HCT116 (cell line): ENCODE measurements around the gene ZNF330. TPM values are rescaled to one million over a fixed set of nuclear protein-coding genes. Genes with fewer than 3 reads are reported as not detected.

Experiments
- ATAC-seq: fragments of 200-7000 bp; cut with Tn5 transposase; 2 replicates; pipeline ENCODE4 v1.9.1; 2020; ENCODE audit warnings: mild to moderate bottlenecking, moderate library complexity
- BruUV-seq: library from RNA; stranded (reverse); fragments of 400-500 nt; replicated peaks from 2 replicates; lab custom pipeline; 2021; lab: Mats Ljungman, UMichigan
- CTCF ChIA-PET: fragments of 300-600 bp; sonication (Branson Sonifier 250); formaldehyde crosslinking; loops from one replicate; lab custom pipeline; 2021; ENCODE audit warnings: antibody characterized with exemption; lab: Charles Lee
- POLR2A ChIA-PET: fragments of 300-600, 350-600 bp; sonication (Branson Sonifier 250); formaldehyde crosslinking; loops from one replicate; lab custom pipeline; 2021; ENCODE audit warnings: antibody characterized with exemption; lab: Charles Lee
- RAD21 ChIA-PET, 2 experiments: fragments of 300-600 bp; sonication (Branson Sonifier 250); formaldehyde crosslinking; loops; one replicate each; lab custom pipeline; 2023; ENCODE audit warnings: low total read pairs in 2 of 2; ENCODE audit not compliant: uncharacterized antibody in 2 of 2, unreplicated experiment in 2 of 2, low non-redundant PET in 1 of 2; lab: Charles Lee
- DNase-seq: peaks from one replicate; pipeline ENCODE4 v3.0.0-alpha.2; 2010; ENCODE audit warnings: low read depth, low spot score
- H2AFZ ChIP-seq: fragments of 200-600 bp; shearing (Covaris generic), sonication (generic); 2 replicates; pipeline ENCODE4 v1.6.1; 2017; ENCODE audit warnings: low read depth, mixed run types, mixed read lengths, antibody characterized with exemption, low read length; ENCODE audit not compliant: poor library complexity, severe bottlenecking
- H3K27ac ChIP-seq: 2 replicates; pipeline ENCODE4 v1.5.1; 2012; ENCODE audit warnings: low read depth, low read length
- H3K27me3 ChIP-seq: fragments of 200-600 bp; sonication (generic); 2 replicates; pipeline ENCODE4 v1.6.1; 2016; ENCODE audit warnings: mixed run types, low read length, mixed read lengths; ENCODE audit not compliant: insufficient read depth
- H3K36me3 ChIP-seq, 2 experiments: fragments of 200-500 bp in 1 of 2; fragments of 200-600 bp in 1 of 2; sonication (Bioruptor generic) in 1 of 2; sonication (generic) in 1 of 2; 2 replicates each; pipeline versions ENCODE4 v1.5.1 to v1.6.1; 2014 to 2016; ENCODE audit warnings: low read length in 2 of 2, inconsistent platforms in 1 of 2, mixed read lengths in 1 of 2, mixed run types in 1 of 2; ENCODE audit not compliant: insufficient read depth in 2 of 2, control insufficient read depth in 1 of 2
- H3K4me1 ChIP-seq, 2 experiments: fragments of 200-600 bp in 1 of 2; sonication (generic) in 1 of 2; 2 replicates each; pipeline versions ENCODE4 v1.5.1 to v1.6.1; 2012 to 2017; ENCODE audit warnings: low read length in 2 of 2, inconsistent platforms in 1 of 2, mild to moderate bottlenecking in 1 of 2, mixed read lengths in 1 of 2, mixed run types in 1 of 2, moderate library complexity in 1 of 2; ENCODE audit not compliant: insufficient read depth in 2 of 2, control insufficient read depth in 1 of 2
- H3K4me2 ChIP-seq: fragments of 200-600 bp; sonication (generic); 2 replicates; pipeline ENCODE4 v1.6.1; 2017; ENCODE audit warnings: mixed run types, low read length, mixed read lengths
- H3K4me3 ChIP-seq, 2 experiments: fragments of 200-600 bp in 1 of 2; sonication (generic) in 1 of 2; replicated peaks in 1 of 2; 2 replicates each; pipeline ENCODE4 v1.5.1; 2011 to 2016; ENCODE audit warnings: low read length in 2 of 2, control low read depth in 1 of 2, low read depth in 1 of 2, mild to moderate bottlenecking in 1 of 2, mixed read lengths in 1 of 2, mixed run types in 1 of 2
- H3K79me2 ChIP-seq: fragments of 200-600 bp; sonication (generic); 2 replicates; pipeline ENCODE4 v1.6.1; 2017; ENCODE audit warnings: mild to moderate bottlenecking, mixed run types, low read length, moderate library complexity, mixed read lengths; ENCODE audit not compliant: insufficient read depth
- H3K9ac ChIP-seq: fragments of 200-600 bp; sonication (generic); 2 replicates; pipeline ENCODE4 v1.6.1; 2016; ENCODE audit warnings: low read length, mixed read lengths
- H3K9me2 ChIP-seq: fragments of 200-600 bp; sonication (generic), shearing (Covaris generic); 2 replicates; pipeline ENCODE4 v1.6.1; 2017; ENCODE audit warnings: mixed run types, mild to moderate bottlenecking, moderate library complexity; ENCODE audit not compliant: insufficient read depth
- H3K9me3 ChIP-seq, 2 experiments: fragments of 200-500 bp in 1 of 2; fragments of 200-600 bp in 1 of 2; sonication (Bioruptor generic) in 1 of 2; sonication (generic) in 1 of 2; 2 replicates each; pipeline ENCODE4 v1.6.1; 2014 to 2017; ENCODE audit warnings: low read length in 2 of 2, mixed read lengths in 2 of 2, inconsistent platforms in 1 of 2, low read depth in 1 of 2, mild to moderate bottlenecking in 1 of 2, mixed run types in 1 of 2, moderate library complexity in 1 of 2; ENCODE audit not compliant: control insufficient read depth in 1 of 2, insufficient read depth in 1 of 2
- H4K20me1 ChIP-seq: fragments of 200-600 bp; sonication (generic), shearing (Covaris generic); 2 replicates; pipeline ENCODE4 v1.6.1; 2017; ENCODE audit warnings: mixed run types, mild to moderate bottlenecking, moderate library complexity; ENCODE audit not compliant: insufficient read depth
- CBX3 ChIP-seq: IDR thresholded peaks from 2 replicates; pipeline ENCODE4 v1.6.1; 2012; ENCODE audit warnings: low read depth
- CEBPB ChIP-seq: IDR thresholded peaks from 2 replicates; pipeline ENCODE4 v1.6.1; 2012; ENCODE audit warnings: low read depth
- EZH2 ChIP-seq: fragments of 200-600 bp; sonication (generic); IDR thresholded peaks from 2 replicates; pipeline ENCODE4 v1.6.1; 2017; ENCODE audit warnings: antibody characterized with exemption, mixed run types
- FOSL1 ChIP-seq: IDR thresholded peaks from 2 replicates; pipeline ENCODE4 v1.6.1; 2012; ENCODE audit warnings: low read depth
- JUND ChIP-seq: IDR thresholded peaks from 2 replicates; pipeline ENCODE4 v1.6.1; 2012
- POLR2AphosphoS5 ChIP-seq: IDR thresholded peaks from 2 replicates; pipeline ENCODE4 v1.6.1; 2011; ENCODE audit warnings: mild to moderate bottlenecking, low read depth, low read length, moderate library complexity
- SIN3A ChIP-seq: IDR thresholded peaks from 2 replicates; pipeline ENCODE4 v1.6.1; 2012; ENCODE audit warnings: low read depth
- SP1 ChIP-seq: IDR thresholded peaks from 2 replicates; pipeline ENCODE4 v1.6.1; 2012; ENCODE audit warnings: low read depth
- SRF ChIP-seq: IDR thresholded peaks from 2 replicates; pipeline ENCODE4 v1.6.1; 2012; ENCODE audit warnings: low read depth
- TCF7L2 ChIP-seq: IDR thresholded peaks from 2 replicates; pipeline ENCODE4 v1.7.0; 2011; ENCODE audit warnings: borderline replicate concordance, inconsistent platforms; ENCODE audit not compliant: insufficient read depth, insufficient read length; ENCODE audit errors: extremely low read depth
- YY1 ChIP-seq: IDR thresholded peaks from 2 replicates; pipeline ENCODE4 v1.6.1; 2011; ENCODE audit warnings: low read length, low read depth, moderate library complexity, mild to moderate bottlenecking; ENCODE audit not compliant: insufficient replicate concordance; ENCODE audit errors: extremely low read depth
- ZFX ChIP-seq: fragments of 450-650 bp; IDR thresholded peaks from 2 replicates; pipeline ENCODE4 v1.6.1; 2017
- ZNF274 ChIP-seq: fragments of 200-500 bp; sonication (Bioruptor generic); IDR thresholded peaks from 2 replicates; pipeline ENCODE4 v1.6.1; 2014; ENCODE audit warnings: mild to moderate bottlenecking, low read depth, low read length, inconsistent platforms
- intact Hi-C: fragments of 100-400 bp; cut with micrococcal nuclease; formaldehyde crosslinking; loops from 2 replicates; pipeline ENCODE4 v1.10.0; 2022
- total RNA-seq: library from RNA; stranded (reverse); gene quantifications from one replicate; pipeline ENCODE4 v1.2.1, GENCODE V29; 2021; ENCODE audit not compliant: unreplicated experiment
- TF ChIP-seq, protein P1 (sequence below): IDR thresholded peaks from 2 replicates; pipeline ENCODE4 v1.6.1; 2012
- TF ChIP-seq, protein P2 (sequence below): IDR thresholded peaks from 2 replicates; pipeline ENCODE4 v1.6.1; 2011; ENCODE audit warnings: mild to moderate bottlenecking, low read length, moderate library complexity; ENCODE audit not compliant: insufficient replicate concordance; ENCODE audit errors: extremely low read depth
- TF ChIP-seq, protein P3 (sequence below): IDR thresholded peaks from 2 replicates; pipeline ENCODE4 v1.6.1; 2012; ENCODE audit warnings: low read depth

Gene ZNF330
- total RNA-seq, 1 experiment from 2014 or later, result 49.1 TPM

DNA sequence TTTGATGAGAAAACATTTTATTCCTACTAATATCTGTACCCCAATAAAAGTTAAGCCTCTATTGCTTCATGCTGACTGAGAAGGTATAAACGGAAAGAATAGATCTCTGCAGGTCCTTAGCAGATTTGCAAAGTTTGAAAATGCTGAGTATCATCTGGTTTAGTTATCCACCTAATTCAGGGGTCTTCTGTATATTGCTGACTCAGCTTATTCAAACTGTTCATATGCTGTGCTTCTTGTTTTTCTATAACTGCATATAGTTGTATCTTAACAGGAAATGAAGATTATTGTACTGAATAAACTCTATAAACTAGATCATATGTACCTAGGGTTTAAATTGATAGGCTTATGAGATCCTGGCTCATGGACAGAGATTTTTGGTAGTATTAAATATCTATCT is 23.7 kb downstream of the ZNF330 start:
- intact Hi-C loops, result no loop called here
- ATAC-seq (no peak), DNase-seq (no peak)
- Histone ChIP-seq H3K79me2 (no peaks in the 10 kb centered on the region), H3K27ac (no peak overlapping the region), H3K9me3 (no peaks in the 10 kb centered on the region), H3K9ac (no peak overlapping the region), H2AFZ (no peak overlapping the region), H4K20me1 (no peaks in the 10 kb centered on the region), H3K36me3 (no peaks in the 10 kb centered on the region), H3K27me3 (no peaks in the 10 kb centered on the region), H3K4me2 (no peak overlapping the region), H3K9me2 (no peaks in the 10 kb centered on the region), H3K4me3 (no peak overlapping the region), H3K4me1 (no peaks in the 10 kb centered on the region)
- RAD21 ChIA-PET, result no interaction called here
- CTCF ChIA-PET, result no interaction called here
- POLR2A ChIA-PET, result no interaction called here
- no TSS peak for BruUV-seq
- TF ChIP-seq, protein P1, sequence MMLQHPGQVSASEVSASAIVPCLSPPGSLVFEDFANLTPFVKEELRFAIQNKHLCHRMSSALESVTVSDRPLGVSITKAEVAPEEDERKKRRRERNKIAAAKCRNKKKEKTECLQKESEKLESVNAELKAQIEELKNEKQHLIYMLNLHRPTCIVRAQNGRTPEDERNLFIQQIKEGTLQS, result no peak
- TF ChIP-seq POLR2AphosphoS5 (no peak), YY1 (no peak), CBX3 (no peak), ZNF274 (no peak), SP1 (no peak), SIN3A (no peak), TCF7L2 (no peak), JUND (no peak), EZH2 (no peak), SRF (no peak), FOSL1 (no peak), ZFX (no peak), CEBPB (no peak)
- TF ChIP-seq, protein P2, sequence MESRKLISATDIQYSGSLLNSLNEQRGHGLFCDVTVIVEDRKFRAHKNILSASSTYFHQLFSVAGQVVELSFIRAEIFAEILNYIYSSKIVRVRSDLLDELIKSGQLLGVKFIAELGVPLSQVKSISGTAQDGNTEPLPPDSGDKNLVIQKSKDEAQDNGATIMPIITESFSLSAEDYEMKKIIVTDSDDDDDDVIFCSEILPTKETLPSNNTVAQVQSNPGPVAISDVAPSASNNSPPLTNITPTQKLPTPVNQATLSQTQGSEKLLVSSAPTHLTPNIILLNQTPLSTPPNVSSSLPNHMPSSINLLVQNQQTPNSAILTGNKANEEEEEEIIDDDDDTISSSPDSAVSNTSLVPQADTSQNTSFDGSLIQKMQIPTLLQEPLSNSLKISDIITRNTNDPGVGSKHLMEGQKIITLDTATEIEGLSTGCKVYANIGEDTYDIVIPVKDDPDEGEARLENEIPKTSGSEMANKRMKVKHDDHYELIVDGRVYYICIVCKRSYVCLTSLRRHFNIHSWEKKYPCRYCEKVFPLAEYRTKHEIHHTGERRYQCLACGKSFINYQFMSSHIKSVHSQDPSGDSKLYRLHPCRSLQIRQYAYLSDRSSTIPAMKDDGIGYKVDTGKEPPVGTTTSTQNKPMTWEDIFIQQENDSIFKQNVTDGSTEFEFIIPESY, result no peak
- TF ChIP-seq, protein P3, sequence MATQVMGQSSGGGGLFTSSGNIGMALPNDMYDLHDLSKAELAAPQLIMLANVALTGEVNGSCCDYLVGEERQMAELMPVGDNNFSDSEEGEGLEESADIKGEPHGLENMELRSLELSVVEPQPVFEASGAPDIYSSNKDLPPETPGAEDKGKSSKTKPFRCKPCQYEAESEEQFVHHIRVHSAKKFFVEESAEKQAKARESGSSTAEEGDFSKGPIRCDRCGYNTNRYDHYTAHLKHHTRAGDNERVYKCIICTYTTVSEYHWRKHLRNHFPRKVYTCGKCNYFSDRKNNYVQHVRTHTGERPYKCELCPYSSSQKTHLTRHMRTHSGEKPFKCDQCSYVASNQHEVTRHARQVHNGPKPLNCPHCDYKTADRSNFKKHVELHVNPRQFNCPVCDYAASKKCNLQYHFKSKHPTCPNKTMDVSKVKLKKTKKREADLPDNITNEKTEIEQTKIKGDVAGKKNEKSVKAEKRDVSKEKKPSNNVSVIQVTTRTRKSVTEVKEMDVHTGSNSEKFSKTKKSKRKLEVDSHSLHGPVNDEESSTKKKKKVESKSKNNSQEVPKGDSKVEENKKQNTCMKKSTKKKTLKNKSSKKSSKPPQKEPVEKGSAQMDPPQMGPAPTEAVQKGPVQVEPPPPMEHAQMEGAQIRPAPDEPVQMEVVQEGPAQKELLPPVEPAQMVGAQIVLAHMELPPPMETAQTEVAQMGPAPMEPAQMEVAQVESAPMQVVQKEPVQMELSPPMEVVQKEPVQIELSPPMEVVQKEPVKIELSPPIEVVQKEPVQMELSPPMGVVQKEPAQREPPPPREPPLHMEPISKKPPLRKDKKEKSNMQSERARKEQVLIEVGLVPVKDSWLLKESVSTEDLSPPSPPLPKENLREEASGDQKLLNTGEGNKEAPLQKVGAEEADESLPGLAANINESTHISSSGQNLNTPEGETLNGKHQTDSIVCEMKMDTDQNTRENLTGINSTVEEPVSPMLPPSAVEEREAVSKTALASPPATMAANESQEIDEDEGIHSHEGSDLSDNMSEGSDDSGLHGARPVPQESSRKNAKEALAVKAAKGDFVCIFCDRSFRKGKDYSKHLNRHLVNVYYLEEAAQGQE, result no peak
